ENCODE results near the gene OR56B1. TPM values are rescaled to one million over a fixed set of nuclear protein-coding genes. Genes with fewer than 3 reads are reported as not detected.

OR56B1 gene
- polyA plus RNA-seq, 2 of the 4 experiments (the other 2 are of a cell fraction) = not detected

DNA sequence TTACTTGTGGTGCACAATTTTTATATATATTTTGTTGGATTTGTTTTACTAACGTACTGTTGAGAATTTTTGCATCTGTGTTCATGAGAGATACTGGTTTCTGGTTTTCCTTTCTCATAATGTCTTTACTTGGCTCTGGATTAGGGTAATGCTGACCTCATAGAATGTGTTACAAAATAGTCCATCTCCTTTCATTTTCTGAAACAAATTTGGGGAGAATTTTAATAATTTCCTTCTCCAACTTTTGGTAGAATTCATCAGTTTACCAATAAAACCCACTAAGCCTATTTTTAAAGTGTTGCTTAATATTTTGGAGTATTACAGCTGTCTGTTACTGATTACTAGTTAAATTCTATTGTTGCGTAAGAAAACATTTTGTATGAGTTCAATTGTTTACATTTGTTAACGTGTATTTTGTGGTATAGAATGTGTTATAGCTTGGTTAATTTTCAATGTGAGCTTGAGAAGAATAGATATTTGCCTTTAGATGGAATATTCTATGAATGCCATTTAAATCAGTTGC, 35.1 kb upstream of the OR56B1 start (continued):
- TF ChIP-seq POLR2A (IDR thresholded peaks at IDR 0.05; ENCODE audit: low read length) (no peak), FOSL2 (IDR thresholded peaks at IDR 0.05) (no peak), FOSL2 (CRISPR knock-in tag; IDR thresholded peaks at IDR 0.05) (no peak)
- TF ChIP-seq, protein P1, sequence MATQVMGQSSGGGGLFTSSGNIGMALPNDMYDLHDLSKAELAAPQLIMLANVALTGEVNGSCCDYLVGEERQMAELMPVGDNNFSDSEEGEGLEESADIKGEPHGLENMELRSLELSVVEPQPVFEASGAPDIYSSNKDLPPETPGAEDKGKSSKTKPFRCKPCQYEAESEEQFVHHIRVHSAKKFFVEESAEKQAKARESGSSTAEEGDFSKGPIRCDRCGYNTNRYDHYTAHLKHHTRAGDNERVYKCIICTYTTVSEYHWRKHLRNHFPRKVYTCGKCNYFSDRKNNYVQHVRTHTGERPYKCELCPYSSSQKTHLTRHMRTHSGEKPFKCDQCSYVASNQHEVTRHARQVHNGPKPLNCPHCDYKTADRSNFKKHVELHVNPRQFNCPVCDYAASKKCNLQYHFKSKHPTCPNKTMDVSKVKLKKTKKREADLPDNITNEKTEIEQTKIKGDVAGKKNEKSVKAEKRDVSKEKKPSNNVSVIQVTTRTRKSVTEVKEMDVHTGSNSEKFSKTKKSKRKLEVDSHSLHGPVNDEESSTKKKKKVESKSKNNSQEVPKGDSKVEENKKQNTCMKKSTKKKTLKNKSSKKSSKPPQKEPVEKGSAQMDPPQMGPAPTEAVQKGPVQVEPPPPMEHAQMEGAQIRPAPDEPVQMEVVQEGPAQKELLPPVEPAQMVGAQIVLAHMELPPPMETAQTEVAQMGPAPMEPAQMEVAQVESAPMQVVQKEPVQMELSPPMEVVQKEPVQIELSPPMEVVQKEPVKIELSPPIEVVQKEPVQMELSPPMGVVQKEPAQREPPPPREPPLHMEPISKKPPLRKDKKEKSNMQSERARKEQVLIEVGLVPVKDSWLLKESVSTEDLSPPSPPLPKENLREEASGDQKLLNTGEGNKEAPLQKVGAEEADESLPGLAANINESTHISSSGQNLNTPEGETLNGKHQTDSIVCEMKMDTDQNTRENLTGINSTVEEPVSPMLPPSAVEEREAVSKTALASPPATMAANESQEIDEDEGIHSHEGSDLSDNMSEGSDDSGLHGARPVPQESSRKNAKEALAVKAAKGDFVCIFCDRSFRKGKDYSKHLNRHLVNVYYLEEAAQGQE (IDR thresholded peaks at IDR 0.05) = no peak

DNA sequence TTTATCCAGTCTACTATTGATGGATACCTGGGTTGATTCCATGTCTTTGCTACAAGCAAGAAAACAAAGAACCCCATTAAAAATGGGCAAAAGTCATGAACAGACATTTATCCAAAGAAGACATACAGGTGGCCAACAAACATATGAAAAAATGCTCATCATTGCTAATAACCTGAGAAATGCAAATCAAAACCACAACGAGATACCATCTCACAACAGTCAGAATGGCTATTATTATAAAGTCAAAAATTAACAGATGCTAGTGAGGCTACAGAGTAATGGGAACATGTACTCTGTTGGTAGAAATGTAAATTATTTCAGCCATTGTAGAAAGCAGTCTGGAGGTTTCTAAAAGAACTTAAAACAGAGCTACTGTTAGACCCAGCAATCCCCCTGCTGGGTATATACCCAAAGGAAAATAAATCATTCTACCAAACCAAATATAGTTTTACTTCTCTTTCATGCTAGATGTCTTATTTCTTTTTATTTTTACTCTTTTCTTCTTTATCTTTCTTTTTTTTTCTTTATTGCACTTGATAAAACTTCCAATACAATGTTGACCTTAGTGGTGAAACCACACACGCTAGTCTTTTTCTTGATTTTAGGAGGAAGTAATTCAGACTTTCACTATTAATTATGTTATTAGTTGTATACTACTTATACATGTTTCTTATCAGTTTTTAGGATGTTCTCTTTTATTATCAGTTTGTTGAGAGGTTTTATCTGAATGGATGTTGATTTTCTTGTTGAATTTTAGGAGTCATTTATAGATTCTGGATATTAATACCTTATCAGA, 32.3 kb upstream of the OR56B1 start:
- 48% methylated on average over 2 of the region's 2 CpGs for WGBS (ENCODE audit: missing lambda C conversion rate)
- no peak for DNase-seq (ENCODE audit: low read depth in 1 of 2, low spot score in 1 of 2)
- Histone ChIP-seq H3K9me3 (no peaks in the 10 kb centered on the region), H3K27ac (no peak overlapping the region), H3K4me1 (no peaks in the 10 kb centered on the region), H3K4me3 (no peak overlapping the region), H3K4me2 (no peak overlapping the region)
- no peak for FAIRE-seq
- ATAC-seq = no peak
- POLR2A ChIA-PET = no interaction called here
- CTCF ChIA-PET = no interaction called here
- TF ChIP-seq, protein P2, sequence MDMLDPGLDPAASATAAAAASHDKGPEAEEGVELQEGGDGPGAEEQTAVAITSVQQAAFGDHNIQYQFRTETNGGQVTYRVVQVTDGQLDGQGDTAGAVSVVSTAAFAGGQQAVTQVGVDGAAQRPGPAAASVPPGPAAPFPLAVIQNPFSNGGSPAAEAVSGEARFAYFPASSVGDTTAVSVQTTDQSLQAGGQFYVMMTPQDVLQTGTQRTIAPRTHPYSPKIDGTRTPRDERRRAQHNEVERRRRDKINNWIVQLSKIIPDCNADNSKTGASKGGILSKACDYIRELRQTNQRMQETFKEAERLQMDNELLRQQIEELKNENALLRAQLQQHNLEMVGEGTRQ (IDR thresholded peaks at IDR 0.05) = no peak
- TF ChIP-seq, protein P3, sequence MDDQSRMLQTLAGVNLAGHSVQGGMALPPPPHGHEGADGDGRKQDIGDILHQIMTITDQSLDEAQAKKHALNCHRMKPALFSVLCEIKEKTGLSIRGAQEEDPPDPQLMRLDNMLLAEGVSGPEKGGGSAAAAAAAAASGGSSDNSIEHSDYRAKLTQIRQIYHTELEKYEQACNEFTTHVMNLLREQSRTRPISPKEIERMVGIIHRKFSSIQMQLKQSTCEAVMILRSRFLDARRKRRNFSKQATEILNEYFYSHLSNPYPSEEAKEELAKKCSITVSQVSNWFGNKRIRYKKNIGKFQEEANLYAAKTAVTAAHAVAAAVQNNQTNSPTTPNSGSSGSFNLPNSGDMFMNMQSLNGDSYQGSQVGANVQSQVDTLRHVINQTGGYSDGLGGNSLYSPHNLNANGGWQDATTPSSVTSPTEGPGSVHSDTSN (IDR thresholded peaks at IDR 0.05) = no peak
- TF ChIP-seq POLR2A (IDR thresholded peaks at IDR 0.05; ENCODE audit: low read length) = no peak
- no peak for TF ChIP-seq HOXB13 (CRISPR knock-in tag; IDR thresholded peaks at IDR 0.05; ENCODE audit: low read depth)
- no peak for TF ChIP-seq RCOR1 (IDR thresholded peaks at IDR 0.05; ENCODE audit: low read depth, low read length)
- TF ChIP-seq, protein P4, sequence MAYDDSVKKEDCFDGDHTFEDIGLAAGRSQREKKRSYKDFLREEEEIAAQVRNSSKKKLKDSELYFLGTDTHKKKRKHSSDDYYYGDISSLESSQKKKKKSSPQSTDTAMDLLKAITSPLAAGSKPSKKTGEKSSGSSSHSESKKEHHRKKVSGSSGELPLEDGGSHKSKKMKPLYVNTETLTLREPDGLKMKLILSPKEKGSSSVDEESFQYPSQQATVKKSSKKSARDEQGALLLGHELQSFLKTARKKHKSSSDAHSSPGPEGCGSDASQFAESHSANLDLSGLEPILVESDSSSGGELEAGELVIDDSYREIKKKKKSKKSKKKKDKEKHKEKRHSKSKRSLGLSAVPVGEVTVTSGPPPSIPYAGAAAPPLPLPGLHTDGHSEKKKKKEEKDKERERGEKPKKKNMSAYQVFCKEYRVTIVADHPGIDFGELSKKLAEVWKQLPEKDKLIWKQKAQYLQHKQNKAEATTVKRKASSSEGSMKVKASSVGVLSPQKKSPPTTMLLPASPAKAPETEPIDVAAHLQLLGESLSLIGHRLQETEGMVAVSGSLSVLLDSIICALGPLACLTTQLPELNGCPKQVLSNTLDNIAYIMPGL (CRISPR knock-in tag; IDR thresholded peaks at IDR 0.05; ENCODE audit: borderline replicate concordance) = no peak
- TF ChIP-seq, protein P5, sequence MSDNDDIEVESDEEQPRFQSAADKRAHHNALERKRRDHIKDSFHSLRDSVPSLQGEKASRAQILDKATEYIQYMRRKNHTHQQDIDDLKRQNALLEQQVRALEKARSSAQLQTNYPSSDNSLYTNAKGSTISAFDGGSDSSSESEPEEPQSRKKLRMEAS (IDR thresholded peaks at IDR 0.05) = no peak
- TF ChIP-seq RAD21 (conservative IDR thresholded peaks at IDR 0.05 in 1 of 2, IDR thresholded peaks at IDR 0.05 in 1 of 2) = no peak
- no peak for TF ChIP-seq KDM1A (IDR thresholded peaks at IDR 0.05; ENCODE audit: low read depth)
- TF ChIP-seq, protein P6, sequence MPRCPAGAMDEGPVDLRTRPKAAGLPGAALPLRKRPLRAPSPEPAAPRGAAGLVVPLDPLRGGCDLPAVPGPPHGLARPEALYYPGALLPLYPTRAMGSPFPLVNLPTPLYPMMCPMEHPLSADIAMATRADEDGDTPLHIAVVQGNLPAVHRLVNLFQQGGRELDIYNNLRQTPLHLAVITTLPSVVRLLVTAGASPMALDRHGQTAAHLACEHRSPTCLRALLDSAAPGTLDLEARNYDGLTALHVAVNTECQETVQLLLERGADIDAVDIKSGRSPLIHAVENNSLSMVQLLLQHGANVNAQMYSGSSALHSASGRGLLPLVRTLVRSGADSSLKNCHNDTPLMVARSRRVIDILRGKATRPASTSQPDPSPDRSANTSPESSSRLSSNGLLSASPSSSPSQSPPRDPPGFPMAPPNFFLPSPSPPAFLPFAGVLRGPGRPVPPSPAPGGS (IDR thresholded peaks at IDR 0.05) = no peak

DNA sequence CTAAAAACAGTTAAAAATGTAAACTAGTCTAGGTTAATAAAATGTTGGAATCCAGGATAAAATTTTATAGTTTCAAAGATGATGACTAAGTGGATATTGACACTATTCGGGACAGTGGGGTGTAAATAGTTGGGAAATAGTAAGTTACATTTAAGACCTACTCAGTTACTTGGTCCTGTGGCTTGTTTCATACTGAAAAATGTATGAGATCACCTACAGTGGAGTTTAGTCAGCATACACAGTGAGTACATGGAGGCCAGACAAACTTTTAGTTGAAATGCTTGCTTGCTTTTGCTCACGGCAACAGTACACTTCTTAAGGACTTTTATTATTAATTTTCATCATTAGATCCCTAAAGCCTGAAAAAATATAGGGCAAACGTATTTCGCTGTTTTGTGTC, 30.6 kb upstream of the OR56B1 start:
- H3K9me3 ChIP-seq = no peaks in the 10 kb centered on the region
- no peak overlapping the region for H3K4me2 ChIP-seq
- FAIRE-seq (no peak), DNase-seq (ENCODE audit: low read depth in 1 of 2, low spot score in 1 of 2) (no peak), ATAC-seq (no peak)
- ChIA-PET POLR2A (no interaction called here), CTCF (no interaction called here)
- no peak overlapping the region for H3K27ac ChIP-seq
- 80% methylated on average over 4 of the region's 4 CpGs for WGBS (ENCODE audit: missing lambda C conversion rate)
- H3K4me3 ChIP-seq = no peak overlapping the region
- H3K4me1 ChIP-seq = no peaks in the 10 kb centered on the region
- TF ChIP-seq NPAS2 (CRISPR knock-in tag; IDR thresholded peaks at IDR 0.05; ENCODE audit: borderline replicate concordance) (no peak), RNF2 (IDR thresholded peaks at IDR 0.05; ENCODE audit: borderline replicate concordance, low read depth) (no peak), NR3C1 (IDR thresholded peaks at IDR 0.05) (no peak), POLR2AphosphoS2 (conservative IDR thresholded peaks at IDR 0.05; ENCODE audit: low read length) (no peak), ZNF302 (CRISPR knock-in tag; IDR thresholded peaks at IDR 0.05) (no peak), HDAC2 (IDR thresholded peaks at IDR 0.05) (no peak), JUNB (IDR thresholded peaks at IDR 0.05) (no peak), TP53 (CRISPR knock-in tag; IDR thresholded peaks at IDR 0.05) (no peak)
- TF ChIP-seq, protein P7, sequence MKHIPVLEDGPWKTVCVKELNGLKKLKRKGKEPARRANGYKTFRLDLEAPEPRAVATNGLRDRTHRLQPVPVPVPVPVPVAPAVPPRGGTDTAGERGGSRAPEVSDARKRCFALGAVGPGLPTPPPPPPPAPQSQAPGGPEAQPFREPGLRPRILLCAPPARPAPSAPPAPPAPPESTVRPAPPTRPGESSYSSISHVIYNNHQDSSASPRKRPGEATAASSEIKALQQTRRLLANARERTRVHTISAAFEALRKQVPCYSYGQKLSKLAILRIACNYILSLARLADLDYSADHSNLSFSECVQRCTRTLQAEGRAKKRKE (CRISPR knock-in tag; IDR thresholded peaks at IDR 0.05; ENCODE audit: low read depth) = no peak
- TF ChIP-seq, protein P5 (IDR thresholded peaks at IDR 0.05) = no peak
